Activated T-cell treated with anti-CD3 and anti-CD28 coated beads for 4 hours (primary cell): ENCODE results near the gene PDZRN3.
"Not testable (repeated sequence)": the region's sequence is repeated elsewhere in the genome, so short reads cannot be mapped to it uniquely, and the experiment has no call there.

ENCODE experiments used
- DNase-seq: peaks from one replicate; pipeline ENCODE4 v3.0.0-alpha.2; 2020

PDZRN3 gene

DNA sequence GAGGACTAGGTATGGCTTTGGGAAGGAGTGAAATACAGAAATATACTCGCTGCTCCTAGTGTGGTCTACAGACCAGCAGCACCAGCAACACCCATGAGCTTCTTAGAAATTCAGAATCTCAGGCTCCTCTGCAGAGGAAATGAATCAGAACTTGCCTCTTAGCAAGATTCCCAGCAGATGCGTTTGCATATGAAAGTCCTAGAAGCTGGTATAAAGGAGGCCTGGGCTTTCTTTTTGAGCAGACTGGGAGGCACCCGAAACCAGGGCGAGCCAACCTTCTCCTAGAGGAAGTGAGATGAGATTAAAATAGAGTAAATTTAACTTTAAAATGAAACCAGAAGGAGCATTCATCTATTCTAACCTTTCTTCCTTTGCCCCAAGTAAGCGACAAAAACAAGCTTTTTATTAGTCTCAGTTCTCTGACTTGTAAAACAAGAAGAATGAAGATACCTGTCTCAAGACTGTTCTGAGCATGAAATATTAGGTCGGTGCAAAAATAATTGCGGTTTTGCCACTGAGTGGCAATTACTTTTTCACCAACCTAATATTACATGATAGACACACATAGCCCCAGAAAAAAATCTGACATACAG is 140.0 kb downstream of the PDZRN3 start:
- DNase-seq, result no peak

DNA sequence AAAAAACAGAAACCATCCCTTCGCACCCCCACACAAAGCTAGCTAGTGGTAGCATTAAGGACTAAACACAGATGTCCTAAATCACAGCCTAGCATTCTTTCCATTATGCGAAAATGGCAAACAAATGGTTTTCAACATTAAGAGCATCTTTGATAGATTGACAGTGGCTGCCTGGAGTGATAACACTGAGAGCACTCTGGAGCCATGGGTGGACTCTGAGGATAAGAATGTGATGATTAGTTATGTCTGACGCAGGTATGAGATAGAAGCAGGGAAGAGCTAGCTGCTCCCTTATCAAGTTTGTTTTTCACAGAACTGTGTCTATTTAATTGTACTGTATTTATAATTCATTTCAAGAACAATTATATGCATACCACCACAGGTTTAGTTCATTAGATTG is 142.9 kb downstream of the PDZRN3 start:
- DNase-seq, result no peak

DNA sequence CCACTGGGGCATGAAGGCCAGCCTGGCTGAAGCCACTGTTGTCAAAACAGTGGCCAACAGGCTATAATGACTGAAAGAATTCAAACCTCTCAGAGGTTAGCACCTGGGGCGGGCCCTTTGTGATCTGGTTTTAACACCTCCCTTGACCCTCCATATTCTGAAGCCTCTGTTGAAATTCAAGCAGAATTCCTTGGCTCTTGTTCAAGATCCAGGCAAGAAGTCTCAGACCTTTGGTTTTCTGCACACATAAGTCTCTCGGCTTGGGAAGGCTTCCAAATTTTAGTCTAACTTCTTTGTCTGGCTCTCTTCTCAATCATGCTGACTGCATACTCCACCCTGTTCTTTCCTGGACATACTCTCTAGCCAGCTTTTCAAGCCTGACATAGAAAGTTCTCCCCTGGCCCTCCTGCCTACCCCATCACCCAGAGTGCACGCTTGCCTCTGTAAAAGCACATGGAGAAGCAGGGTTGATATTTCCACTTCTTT is 144.5 kb downstream of the PDZRN3 start:
- no peak for DNase-seq

DNA sequence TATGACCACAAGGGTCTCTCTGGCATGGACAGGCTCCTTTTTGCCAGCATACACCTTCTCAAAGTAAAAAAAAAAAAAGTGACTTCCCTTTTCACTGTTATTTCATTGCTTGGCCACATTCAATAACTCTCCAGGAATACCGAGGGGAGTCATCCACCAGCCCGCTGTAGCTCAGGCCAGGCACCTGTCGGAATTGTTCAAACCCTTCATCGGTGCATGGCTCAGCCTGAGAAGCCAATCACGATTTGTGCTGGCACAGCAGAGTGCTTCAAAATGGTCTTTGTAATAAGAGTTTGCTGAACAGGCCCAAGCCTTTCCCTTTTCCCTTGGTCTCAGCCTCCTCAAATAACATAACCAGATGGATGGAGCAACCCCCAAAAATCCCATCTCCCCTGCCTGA is 145.4 kb downstream of the PDZRN3 start:
- DNase-seq, result no peak

DNA sequence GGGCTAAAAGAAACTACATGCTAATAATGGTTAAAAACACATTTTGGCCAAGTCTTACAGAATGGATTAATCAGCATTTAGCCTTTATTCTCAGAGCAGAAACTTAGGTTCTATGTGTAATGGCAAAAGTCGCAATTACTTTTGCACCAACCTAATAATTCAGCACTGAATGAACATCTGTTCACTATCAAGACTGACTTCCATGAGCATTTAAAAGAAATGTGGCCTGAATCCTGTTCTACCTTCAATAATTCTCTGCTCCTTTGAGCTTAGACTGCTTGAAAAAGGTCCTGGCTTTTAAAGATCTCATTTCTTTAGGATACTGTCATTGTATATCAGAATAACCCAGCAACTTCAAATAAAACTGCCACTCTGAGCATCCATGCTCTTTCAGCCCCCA is 145.9 kb downstream of the PDZRN3 start:
- DNase-seq, result no peak

DNA sequence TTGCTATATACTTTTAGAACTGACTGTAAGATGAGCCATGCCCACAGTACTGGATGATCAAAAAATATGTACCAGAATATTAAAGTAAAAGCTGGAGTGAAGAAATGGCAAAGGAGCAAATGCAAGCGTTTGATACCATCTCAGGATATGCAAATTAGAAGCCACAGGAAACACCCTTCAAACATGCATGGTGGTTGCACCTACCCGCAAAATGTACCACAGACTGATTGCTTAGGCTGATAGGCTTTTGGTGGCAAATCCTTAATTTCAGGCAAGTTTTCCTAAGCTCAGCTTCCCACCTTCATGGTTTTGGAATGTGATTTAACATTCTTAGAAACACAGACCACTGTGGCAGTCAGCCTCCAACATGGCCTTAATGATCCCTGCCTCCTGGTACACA is 149.0 kb downstream of the PDZRN3 start:
- DNase-seq, result no peak

DNA sequence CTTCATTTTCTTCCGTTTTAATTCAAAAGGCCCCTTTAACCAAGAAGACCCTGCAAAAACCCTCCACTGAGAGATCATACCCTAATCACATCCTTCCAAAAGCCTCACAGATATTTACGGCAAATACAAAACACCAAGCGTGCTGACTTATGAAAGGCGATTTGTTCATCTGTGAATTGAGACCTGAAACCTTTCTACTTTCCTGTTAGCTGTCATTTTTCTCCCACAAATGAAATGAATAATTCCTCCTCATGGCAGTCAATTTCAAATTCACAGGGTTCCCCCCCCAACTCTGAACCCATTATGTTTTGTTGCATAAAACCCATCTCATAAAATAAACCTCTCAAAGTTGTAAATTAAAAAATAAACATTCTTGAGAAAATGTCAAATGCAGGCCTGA is 149.6 kb downstream of the PDZRN3 start:
- DNase-seq, result no peak

DNA sequence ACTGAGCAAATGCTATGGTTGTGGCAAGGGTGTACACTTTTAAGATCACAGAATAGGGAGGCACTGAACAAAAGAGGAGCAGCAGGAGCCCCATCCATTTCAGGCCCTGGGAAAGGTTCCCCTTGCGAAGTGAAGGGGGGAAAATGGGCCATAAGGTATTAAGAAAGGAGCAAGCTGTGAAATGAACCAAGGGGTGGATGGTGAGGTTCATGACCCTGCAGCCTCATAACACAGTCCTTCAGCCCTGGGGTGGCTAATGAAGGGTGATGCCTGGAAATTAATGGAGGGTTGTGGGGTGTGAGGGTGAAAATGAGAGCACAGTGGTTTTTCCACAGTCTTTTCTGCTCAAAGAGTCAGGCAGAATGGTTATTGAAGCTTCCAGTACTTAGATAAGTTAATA is 150.1 kb downstream of the PDZRN3 start:
- DNase-seq, result no peak

DNA sequence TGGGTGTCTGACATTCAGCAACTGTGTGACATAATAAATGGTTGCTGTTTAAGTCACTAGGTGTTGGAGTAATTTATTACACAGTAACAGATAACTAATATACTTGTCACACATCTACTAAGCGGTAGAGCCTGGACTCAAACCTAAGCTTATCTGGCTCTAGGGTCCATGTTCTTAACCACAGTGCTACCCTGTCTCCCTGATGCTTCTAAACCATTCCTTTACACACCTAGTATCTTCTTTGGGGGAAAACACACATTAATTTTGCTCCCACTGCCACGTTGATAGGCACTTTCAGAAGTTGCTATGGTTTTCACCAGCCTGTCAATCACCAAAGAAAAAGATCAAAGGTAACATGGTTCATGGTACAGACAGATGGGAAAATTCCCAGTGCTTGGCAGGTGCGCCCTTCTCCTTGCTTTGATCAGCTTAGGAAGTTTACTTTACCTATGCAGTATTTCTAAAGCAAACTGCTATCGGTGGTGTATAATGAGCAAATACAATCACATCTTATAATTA is 150.8 kb downstream of the PDZRN3 start:
- DNase-seq, result no peak

DNA sequence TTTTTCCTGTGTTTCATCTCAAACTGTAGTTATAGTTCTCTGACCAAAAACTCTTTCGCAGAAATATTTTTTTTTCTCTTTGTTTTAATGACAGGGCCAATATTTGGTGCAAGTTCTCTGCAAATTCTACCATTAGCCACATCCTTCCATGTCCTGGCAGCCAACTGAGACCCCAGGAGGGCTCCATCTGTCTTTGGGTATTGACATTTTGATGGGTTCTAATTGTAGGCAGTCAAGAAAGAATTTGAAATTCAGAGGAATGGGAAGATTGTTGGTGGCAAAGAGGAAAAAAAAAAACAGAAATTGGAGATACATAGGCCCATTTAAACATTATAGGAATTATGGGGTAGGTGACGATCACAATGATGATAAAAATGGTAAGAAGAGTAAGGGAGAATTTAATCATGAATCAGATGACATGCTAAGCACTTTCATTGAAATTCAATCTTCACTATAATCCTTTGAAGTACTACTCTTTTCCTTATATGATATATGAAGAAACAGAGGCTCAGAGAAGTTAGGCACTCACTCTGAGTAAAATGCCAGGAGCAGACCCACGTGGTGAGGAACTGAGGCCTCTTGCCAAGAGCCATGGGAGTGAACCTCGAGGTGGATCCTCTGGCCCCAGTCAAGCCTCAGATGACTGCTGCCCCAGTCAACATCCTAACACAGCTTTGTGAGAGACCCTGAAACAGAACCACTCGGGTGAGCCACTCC is 151.4 kb downstream of the PDZRN3 start:
- DNase-seq, result no peak

DNA sequence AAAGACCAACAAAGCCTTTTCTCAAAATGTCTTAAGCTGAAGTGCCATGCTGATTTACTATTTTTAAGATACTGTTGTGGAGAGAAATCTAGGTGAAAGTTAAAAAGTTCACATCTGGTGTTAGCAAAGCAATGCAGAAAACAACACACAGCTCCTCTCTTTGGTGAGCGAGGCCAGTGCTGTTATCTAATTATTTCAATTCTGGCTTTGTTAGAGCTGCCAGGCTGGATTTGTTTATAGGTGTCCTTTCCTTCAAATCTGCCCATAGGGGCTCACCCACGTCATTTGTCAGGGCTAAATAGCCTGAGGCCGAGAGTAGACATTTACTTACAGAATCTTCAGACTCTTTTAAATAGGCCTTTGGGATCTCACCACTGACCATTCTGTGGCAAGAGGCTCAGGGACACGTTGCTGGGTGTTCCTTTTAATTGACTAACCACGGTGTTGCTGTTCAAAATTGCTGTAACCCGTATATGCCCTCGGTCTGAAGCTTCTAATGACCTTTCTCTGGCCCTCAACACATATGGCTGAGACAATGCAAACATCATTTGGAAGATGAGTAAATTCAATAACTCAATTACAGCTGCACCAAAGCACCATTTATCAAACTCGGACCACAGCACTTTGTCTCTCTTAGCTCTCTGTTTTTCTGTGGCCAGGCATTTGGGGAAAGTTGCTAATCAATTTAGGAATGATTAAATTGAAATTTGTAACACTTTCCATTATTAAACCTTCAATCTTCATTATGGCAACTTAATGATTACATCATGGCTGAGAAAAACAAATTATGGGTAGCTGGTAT is 152.6 kb downstream of the PDZRN3 start:
- no peak for DNase-seq

DNA sequence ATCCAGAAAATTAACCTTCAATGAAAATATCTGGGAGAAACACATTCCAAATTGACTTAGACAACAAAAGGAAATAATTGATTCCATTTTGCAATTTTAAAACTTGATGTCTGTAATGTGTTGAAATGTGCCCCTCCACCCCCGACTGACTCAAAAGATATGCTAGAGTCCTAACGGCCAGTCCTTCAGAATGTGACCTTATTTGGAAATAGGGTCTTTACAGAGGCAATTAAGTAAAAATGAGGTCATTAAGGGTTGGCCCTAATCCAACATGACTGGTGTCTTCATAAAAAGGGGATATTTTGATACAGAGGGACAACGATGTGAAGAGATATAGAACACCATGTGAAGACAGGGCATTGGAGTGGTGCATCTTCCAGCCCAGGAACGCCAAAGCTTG is 153.9 kb downstream of the PDZRN3 start:
- DNase-seq, result no peak

DNA sequence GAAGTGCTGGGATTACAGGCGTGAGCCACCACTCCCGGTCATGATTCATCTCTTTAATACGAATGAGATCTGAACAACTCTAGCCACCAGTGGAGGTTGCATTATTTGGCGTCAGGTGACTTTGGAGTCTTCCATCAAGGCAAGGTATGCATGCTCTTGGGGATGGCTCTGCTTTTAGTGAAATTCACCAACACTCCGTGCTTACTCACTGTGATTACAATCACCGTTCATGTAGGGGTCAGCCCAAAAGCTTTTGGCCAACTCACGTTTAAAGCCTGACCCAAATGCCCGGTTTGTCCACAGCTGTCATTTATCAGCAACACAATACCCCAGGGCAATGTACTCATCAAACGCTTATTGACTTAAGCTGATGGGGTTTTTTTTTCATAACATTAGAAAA is 155.4 kb downstream of the PDZRN3 start:
- DNase-seq, result no peak

DNA sequence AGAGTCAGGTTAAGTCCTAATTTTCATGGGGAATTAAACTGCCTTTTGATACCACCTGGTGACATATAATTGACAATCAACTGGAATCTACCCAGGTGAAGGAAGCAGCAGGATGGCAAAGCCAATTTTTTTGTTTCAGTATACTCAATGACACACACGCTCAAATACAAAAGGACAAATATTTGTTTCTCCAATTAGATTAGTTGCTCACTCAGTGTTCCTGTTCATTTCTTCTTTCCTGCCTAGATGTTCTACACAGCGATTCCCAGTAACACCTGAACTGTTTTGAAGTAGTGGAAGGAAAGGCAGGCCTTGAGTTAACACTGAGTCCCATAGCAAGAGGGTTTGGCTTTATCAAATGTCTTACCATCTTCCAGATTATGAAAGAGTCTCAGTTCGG is 157.5 kb downstream of the PDZRN3 start:
- no peak for DNase-seq

DNA sequence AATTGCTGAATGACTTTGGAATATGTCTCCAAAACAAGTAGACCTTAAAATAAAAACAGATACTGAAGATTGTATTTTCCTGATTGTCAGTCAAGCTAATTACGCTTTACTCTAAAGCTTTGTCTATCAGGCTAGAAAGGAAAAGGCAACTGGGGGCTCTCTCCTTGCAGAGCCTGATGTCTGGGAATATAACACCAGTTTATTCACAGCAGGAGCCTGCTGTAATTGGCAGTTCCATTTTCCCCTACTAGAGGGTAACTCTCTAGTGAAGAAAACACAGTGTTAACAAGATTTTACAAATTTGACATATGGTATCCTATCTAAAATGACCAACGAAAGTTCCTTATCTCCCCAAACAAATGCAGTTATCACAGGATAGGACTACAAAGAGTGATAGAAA is 158.8 kb downstream of the PDZRN3 start:
- DNase-seq, result no peak

DNA sequence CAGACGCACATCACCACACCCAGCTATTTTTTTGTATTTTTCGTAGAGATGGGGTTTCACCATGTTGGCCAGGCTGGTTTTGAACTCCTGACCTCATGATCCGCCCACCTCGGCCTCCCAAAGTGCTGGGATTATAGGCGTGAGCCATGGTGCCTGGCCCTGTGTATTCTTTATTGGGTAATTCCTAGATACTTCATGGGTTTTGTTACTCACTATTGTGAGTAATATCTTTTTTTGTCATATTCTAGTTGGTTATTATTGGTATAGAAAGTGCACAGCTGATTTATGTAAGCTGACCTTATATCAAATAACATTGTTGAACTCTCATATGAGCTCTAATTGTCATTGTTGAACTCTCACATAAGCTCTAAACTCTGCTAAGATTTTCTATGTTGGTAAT is 160.6 kb downstream of the PDZRN3 start:
- DNase-seq, result not testable (repeated sequence)

DNA sequence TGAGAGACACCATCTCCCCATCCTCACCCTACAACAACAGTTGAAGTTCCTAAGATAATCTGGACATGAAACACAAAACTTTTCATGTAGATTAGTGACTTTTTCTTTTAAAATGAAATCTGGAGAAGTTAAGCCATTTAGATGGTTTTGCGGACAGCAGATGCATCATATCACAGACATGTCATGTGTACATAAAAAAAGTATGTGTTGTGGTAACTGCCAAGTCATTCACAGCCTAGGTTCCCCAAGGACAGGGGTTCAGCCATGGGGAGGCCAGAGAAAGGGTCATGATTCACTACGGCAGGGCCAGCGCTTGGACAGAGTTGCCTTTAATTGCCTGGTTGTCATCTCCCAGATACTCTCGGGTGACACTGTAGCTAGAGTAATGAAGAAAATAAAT is 163.2 kb downstream of the PDZRN3 start:
- no peak for DNase-seq

DNA sequence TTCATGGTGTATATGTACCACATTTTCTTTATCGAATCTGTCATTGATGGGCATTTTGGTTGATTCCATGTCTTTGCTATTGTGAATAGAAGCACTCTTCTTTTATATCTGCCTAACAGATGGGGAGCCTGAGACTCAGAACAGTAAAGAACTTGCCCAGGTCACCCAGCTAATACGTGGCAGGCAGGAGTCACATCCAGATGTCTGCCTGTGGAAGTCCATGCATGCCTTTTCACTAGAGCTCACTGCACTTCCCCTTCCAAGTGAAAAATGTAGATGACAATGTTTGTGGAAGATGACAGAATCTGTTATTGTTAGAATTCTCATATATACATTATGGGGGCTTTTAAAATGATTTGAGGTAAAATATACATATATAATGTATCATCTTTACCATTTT is 165.0 kb downstream of the PDZRN3 start:
- DNase-seq, result no peak

DNA sequence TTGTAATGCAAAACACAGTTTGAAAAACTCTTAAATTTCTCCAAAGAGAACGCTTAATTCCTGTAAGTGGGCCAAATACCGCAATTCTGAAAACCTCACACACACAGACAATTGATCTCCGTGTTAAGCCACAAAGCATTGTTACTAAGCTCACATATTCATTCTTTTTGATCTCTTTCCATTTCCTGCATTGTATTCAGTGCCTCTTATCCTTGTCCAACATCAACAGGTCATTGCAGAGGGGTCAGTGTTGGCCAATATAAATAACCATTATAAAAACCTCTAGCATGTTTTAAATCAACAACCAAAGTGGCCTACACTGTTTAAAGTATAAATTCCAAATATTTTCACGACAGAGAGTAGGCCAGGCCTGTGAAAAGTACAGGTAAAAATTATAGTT is 171.1 kb downstream of the PDZRN3 start:
- no peak for DNase-seq

DNA sequence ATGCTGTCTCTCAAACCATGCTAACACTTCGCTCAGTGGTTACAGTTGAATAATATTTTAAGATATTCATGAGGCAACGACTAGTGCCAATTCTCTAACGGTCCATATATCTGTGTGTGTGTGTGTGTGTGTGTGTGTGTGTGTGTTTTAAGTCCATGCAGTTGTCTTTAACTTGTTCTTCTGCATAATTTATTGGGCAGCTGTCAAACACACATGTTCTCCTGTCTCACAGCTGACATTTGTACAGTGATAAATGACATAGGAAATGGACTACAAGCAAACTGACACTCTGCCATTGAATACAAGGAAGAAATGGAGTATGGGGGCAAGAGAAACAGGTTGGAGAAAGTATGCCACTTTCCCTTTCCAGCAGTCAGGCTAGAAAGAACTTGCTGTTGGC is 172.0 kb downstream of the PDZRN3 start:
- no peak for DNase-seq

DNA sequence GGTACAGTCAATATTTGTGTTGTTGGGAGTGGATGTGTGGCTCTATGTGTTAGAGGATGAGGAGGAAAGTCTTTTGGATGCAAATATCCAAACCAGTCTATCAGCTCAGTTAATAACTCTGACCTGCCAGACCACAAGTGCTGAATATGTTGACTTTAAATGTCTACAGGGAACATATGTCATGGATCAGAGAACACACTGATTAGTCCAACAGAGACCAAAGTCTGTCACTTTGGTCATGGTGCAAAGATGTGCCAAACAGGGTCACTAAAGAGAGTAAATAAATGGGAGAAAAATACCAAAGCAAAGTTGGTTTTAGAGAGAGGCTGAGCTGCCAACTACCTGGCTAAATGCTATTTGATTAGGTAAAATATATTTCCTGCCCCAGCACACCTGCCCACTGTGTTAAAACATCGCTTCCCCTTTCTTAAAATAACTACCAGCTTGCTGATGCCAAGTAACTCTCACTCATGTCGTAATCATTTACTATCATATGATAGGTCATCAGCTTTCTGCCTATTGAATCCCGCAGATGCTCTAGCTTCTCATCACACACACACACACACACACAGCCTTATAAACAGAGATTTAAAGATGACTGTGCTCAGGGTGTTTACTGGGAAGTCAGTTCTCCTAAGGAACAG is 173.3 kb downstream of the PDZRN3 start:
- DNase-seq, result no peak

DNA sequence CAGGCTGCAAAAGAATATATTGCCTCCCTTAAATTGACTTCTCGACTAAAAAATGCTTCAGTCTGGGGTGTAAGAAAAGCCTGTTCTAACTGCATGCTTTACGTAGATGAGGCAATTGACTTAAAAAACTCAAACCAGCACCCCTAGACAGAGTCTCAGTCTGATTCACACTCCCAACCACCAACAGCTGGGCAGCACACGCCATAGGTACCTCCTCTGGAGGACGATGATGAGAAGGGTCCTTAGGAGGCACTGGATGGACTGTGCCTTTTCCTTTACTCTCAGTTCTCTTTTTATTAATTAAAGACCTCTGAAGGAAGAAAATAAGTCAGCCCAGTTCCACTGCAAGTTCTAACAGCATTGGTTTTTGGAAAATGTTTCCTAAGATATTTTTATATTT is 175.0 kb downstream of the PDZRN3 start:
- DNase-seq, result no peak

DNA sequence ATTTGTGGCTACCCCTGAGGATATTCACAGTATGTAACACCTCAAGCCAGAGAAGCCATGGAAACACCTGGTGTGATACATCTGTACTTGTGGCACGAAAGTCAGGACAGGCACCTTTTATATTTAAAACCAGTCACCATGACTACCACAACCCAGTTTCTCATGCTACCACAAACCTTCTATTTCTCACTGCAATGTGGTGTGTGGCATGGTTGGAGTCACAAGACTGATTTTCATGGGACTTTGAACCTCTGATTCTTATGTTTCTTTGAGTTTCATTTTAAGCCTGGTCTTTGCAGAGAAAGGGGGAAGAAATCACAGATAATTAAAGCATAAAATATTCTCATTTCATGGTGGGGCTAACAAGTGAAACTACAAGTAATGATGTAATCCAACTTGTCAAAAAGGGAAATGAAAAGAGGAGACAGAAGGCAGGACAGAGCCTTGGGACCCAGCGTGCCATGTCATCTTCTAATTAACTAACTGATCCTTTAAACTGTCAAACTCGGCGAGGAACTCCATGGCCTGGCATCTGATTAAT is 175.9 kb downstream of the PDZRN3 start:
- DNase-seq, result no peak
